Activated naive CD4-positive, alpha-beta T cell treated with anti-CD3 and anti-CD28 coated beads, Interleukin-2, amount 50 U/mL, for 72 hours (primary cell): Measurements from ENCODE around the gene SERINC2. TPM values are rescaled to one million over a fixed set of nuclear protein-coding genes. Genes with fewer than 3 reads are reported as not detected.

ENCODE experiments used
- ATAC-seq, 2 donors: fragments of 150-1000 bp; cut with Tn5 transposase; 2 replicates each; pipeline ENCODE4 v1.10.0; 2021; ENCODE audit warnings: mild to moderate bottlenecking in 2 of 2, moderate library complexity in 2 of 2
- DNase-seq, 2 donors: peaks; one replicate each; pipeline ENCODE4 v3.0.0; 2021 to 2022; ENCODE audit warnings: low spot score in 2 of 2
- H3K27ac Mint-ChIP-seq, 2 donors: one replicate each; pipeline ENCODE4 v1.8.0; 2022; ENCODE audit warnings: mild to moderate bottlenecking in 2 of 2, mixed read lengths in 2 of 2
- H3K36me3 Mint-ChIP-seq, 2 donors: one replicate each; pipeline ENCODE4 v1.8.0; 2022; ENCODE audit warnings: mixed read lengths in 2 of 2
- H3K9me3 Mint-ChIP-seq, 2 donors: one replicate each; pipeline ENCODE4 v1.8.0; 2022; ENCODE audit warnings: mixed read lengths in 2 of 2
- total RNA-seq, 2 donors: library from RNA; stranded (reverse); gene quantifications; one replicate each; pipeline ENCODE4 v1.2.3, GENCODE V29; 2022

SERINC2 gene
- total RNA-seq, 2 donors from 2014 or later, result 0.59 TPM; not detected in 1

DNA sequence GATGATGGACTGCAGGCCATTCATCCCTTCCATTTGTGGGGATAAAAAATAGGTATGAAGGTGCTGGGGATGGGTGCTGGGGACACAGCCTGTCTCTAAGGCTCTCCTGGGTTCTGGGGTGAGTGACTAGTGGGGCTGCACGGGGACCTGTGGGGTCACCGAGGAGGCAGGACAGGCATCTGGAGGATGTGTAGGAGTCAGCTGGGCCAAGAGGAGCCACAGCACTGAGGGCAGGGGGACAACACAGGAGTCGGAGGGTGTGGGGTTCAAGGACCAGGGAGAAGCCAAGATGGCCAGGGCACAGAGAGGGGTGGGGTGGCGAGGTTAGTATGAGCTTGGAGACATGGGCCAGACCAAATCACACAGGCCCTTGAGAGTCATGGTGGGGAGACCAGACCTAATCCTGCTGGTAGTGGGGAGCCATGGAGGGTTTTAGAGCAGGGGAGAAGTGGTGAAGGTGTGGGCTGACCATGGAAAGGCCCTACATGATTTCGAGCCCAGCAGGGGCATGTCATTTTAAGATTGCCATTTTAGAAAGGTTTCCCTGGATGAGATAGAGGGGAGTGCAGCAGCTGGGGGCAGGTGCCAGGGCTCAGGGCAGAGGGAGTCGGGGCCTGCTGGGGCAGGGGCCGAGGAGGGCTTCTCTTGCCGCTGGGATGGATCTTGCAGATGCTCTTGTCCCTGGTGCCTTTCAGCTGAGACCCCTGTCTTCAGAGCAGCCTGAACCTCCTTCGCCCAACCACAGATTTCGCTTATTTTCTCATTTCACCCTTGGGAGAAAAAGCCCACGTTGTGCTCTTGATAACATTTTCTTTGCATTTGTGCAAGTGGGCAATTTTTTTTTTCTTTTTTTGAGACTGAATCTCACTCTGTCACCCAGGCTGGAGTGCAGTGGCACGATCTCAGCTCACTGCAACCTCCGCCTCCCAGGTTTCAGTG, 22.7 kb downstream of the SERINC2 start:
- H3K36me3 Mint-ChIP-seq, result no peaks in the 10 kb centered on the region
- DNase-seq (peak in 1 of 2 donors; percentile 45), ATAC-seq (no peak)
- no peak overlapping the region for H3K27ac Mint-ChIP-seq
- no peaks in the 10 kb centered on the region for H3K9me3 Mint-ChIP-seq

DNA sequence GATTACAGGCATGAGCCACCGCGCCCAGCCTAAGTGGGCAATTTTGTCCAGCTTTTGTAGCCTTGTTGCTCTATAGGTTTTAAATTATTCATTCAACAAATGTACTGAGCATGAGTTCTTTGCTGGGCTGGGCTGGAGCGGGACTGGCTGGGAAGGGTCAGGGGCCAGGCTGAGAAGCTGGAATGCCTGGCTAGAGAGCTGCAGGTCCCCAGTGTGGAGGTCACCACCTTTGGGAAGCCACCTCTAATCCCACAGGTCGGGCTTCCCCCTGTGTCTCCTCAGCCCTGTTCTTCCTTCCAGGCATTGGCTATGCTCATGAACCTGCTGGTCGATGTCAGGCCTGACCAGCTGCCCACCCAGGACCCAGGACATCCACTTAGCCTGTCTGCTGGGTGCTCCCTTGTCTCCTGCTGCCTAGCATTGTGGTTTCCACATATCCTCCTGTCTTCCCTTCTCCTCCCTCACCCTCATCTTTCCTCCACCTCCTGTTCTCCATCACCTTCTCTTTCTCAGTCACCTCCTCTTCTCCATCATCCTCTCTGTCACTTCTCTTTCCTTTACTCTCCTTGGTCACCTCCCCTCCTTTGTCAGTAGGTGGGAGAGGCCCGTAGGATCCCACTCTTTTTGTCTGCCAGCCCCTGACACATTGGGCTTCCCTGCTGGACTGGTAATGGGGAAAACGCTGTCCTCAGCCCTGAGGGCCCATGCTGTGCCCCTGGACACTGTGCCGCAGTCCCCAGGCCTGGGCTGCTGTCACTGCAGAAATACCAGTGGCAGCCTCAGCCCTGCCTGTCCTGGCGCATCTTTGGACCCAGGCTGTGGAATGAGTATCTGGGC, 23.8 kb downstream of the SERINC2 start:
- no peak overlapping the region for H3K27ac Mint-ChIP-seq
- no peaks in the 10 kb centered on the region for H3K36me3 Mint-ChIP-seq
- ATAC-seq, result no peak
- no peaks in the 10 kb centered on the region for H3K9me3 Mint-ChIP-seq
- DNase-seq, result no peak

DNA sequence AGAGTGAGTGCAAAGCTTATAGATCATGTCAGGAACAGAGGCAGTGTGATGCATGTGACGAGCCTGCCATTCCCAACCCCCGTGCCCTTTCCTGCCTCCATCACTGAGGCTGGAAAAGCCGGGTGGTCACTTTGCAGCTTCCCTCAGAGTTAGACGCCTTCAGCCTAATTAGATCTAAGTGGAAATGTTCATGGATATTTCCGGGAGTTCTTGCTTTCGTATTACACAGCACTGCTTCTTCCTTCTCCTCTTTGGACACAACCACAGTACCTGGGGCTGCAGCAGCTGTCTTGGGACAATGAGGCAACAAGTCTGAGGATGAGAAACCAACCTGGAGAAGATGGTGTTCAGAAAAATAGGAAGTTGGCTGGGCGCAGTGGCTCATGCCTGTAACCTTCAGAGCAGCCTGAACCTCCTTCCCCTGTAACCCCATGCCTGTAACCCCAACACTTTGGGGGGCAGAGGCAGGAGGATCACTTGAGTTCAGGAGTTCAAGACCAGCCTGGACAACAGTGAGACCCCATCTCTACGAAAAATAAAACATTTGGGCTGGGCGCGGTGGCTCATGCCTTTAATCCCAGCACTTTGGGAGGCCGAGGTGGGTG, 24.5 kb downstream of the SERINC2 start:
- Mint-ChIP-seq H3K27ac (no peak overlapping the region), H3K36me3 (no peaks in the 10 kb centered on the region), H3K9me3 (no peaks in the 10 kb centered on the region)
- ATAC-seq, result no peak
- no peak for DNase-seq

DNA sequence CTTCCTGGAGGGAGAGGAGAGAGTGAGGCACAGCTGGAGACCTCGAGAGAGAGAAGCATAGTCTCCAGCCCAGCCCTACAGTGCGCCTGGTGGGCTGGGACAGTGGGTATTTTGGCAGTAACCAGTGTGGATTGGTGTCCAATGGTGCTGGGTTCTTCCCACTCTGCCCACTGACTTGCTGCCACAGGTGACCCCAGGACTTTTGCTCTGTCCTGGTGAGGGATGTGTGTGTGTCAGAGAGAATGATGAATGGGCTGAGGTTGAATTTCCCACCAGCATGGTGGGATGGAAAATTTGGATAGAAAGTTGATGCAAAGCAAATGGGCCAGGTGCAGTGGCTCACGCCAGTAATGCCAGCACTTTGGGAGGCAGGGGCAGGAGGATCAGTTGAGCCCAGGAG, 26.3 kb downstream of the SERINC2 start:
- DNase-seq (no peak), ATAC-seq (no peak)
- no peaks in the 10 kb centered on the region for H3K36me3 Mint-ChIP-seq
- no peaks in the 10 kb centered on the region for H3K9me3 Mint-ChIP-seq
- no peak overlapping the region for H3K27ac Mint-ChIP-seq

DNA sequence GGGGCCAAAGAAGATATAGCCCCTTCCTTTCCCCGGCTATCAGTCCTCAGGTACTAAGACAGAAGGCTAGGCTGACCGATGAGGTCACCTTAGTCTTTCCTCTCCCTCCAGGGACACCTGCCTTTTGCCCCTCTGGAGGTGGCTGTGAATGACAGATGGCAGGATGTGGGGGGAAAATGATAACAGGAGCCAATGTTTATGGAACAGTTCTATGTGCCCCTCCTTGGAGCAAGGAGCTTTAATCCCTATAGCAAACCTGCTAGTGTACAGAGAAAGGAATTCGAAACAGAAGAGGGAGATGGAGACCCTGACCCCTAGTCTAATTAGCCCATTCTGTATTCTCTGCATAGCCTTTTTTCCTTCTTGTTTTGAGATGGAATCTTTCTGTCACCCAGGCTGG, 28.1 kb downstream of the SERINC2 start:
- Mint-ChIP-seq H3K36me3 (no peaks in the 10 kb centered on the region), H3K9me3 (no peaks in the 10 kb centered on the region), H3K27ac (no peak overlapping the region)
- DNase-seq (no peak), ATAC-seq (no peak)

DNA sequence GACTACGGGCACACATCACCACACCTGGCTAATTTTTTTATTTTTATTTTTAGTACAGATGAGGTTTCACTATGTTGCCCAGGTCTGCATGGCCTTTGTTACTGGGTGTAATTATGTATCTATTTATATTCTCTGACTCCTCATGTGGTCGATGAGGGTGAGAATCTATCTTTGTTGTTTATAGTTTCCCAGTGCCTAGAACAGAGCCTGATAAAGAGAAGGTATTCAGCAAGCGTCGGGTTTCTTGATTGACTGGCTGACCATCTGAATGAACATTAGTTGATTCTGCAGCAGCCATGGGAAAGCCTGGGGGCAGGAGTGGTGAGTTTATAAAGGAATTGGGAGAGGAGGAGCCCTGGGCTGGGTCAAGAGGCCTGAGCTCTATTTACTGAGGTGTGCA, 28.5 kb downstream of the SERINC2 start:
- DNase-seq, result no peak
- Mint-ChIP-seq H3K9me3 (no peaks in the 10 kb centered on the region), H3K36me3 (no peaks in the 10 kb centered on the region), H3K27ac (peak overlapping the region in 1 of 2 donors; percentile 19)
- ATAC-seq, result no peak

DNA sequence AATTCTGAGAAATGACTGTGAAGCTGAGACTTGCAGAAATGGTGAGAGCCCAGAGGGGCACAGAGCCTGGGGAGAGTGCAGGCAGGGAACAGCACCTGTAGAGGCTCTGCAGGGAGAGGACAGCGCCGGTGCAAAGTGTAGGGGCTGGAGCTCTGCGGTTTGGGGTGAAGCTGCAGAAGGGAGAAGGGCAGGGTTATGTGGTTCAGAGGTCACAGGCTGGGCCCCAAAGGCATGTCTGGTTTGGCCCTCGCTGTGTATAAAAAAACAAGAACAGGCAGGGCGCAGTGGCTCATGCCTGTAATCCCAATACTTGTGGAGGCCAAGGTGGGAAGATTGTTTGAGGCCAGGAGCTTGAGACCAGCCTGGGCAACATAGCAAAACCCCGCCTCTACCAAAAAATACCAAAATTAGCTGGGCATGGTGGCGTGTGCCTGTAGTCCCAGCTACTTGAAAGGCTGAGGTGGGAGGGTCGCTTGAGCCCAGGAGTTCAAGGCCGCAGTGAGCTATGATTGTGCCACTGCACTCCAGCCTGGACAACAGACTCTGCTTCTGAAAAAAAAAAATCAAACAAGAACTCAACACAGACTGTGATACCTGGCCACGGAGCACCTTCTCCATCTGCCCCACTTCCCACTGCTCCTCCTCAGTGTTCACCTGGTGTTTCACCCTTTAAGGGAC, 29.1 kb downstream of the SERINC2 start:
- ATAC-seq, result no peak
- DNase-seq, result no peak
- Mint-ChIP-seq H3K27ac (peak overlapping the region in 1 of 2 donors; percentile 19), H3K9me3 (no peaks in the 10 kb centered on the region), H3K36me3 (no peaks in the 10 kb centered on the region)

DNA sequence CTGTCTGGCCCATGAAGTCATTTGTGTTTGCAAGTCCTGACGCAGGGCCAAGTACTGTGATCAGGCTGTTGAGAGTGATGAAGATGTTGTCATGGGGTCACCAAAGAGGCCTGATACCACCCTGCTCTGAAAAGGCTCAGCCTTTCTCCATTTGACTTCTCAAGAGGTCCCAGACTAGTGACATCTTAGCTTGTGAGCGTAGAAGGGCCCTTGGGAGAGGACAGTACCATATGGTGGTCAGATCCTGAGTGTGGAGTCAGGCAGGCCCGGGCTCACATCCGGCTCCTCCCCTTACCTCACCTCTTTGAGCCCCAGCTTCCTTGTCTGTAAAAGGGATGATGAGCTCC, 29.6 kb downstream of the SERINC2 start:
- no peak overlapping the region for H3K27ac Mint-ChIP-seq
- H3K36me3 Mint-ChIP-seq, result no peaks in the 10 kb centered on the region
- H3K9me3 Mint-ChIP-seq, result no peaks in the 10 kb centered on the region
- ATAC-seq (no peak), DNase-seq (no peak)

DNA sequence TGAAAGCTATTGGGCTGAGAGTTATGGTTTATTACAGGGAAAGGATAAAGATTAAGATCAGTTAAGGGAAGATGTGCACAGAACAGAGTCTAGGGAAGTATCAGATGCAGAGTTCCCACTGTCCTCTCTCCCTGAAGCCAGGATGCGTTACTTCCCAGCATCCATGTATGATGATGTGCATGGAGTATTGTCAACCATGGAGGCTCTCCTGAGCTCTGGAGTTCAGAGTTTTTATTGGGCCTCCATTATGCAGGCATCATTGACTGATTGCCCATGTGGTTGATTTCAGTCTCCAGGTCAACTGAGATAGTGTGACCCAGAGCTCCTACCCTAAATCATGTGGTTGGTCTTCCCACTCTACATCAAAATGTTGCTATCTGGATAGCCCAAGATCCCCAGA, 30.7 kb downstream of the SERINC2 start:
- Mint-ChIP-seq H3K9me3 (no peaks in the 10 kb centered on the region), H3K36me3 (no peaks in the 10 kb centered on the region), H3K27ac (no peak overlapping the region)
- DNase-seq, result no peak
- no peak for ATAC-seq

DNA sequence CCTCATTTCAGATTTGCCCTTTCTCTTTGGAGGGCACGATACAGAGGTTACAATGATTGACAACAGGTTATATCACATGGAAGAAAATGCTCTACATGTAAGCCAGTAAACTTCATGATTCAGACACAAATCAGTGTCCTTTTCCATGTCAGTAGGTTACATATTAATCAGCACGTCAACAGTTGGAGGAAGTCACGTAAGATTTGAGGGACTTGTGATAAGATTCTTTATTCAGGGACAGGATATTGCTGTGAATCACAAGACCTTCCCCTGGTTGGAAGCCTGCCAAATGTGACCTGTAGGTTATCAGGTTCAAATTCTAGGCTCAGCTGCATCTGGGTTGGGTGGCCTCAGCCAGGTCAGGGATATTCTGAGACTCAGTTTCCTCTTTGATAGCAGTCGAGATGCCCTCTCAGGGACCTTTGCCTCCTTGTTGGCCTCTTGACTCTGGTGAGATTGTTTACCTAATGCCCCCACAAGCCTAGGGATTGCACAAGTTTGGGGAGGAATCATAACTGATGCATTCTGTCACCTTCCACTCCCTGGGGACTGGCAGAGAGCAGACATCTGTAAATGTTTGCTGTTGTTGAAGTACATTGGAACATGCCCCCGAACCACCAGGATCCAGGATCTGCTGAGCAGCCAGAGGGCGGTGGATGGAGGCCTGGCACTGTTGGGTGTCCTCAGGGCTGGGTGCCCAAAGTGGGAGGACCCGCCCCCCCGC, 31.9 kb downstream of the SERINC2 start:
- H3K9me3 Mint-ChIP-seq, result no peaks in the 10 kb centered on the region
- no peak overlapping the region for H3K27ac Mint-ChIP-seq
- DNase-seq, result no peak
- no peak for ATAC-seq
- H3K36me3 Mint-ChIP-seq, result no peaks in the 10 kb centered on the region

DNA sequence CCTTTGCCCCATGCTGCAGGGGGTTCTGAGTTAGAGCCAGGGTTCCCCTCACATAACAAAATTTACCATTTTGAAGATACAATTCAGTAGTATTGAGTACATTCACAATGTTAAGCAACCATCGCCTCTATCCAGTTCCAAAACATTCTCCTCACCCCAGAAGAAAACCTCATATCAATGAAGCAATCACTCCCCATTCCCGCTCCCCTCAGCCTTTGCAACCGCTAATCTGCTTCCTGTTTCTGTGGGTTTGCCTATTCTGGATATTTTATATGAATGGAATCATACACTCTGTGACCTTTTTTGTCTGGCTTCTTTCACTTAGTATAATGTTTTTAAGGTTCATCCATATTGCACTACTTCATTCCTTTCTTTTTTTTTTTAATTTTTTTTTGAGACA, 32.9 kb downstream of the SERINC2 start:
- no peak for ATAC-seq
- H3K36me3 Mint-ChIP-seq, result no peaks in the 10 kb centered on the region
- DNase-seq, result no peak
- no peaks in the 10 kb centered on the region for H3K9me3 Mint-ChIP-seq
- no peak overlapping the region for H3K27ac Mint-ChIP-seq

DNA sequence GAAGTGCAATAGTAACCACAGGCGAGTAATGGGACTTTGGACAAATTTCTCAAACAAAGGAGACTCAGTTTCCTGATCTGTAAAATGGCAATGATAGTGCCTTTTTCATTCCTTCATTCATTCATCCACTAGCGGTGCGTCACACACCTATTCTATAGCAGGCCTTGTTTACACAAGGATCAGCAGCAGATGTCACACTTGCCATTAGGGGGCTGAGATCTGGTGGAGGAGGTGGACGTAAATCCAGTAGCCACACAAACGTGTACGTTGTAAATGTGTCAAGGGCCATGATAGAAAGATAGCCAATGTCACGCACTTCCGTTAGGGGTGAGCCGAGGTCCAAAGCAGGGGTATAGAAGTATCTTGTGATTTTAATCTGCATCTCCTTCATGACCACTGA, 34.2 kb downstream of the SERINC2 start:
- DNase-seq, result no peak
- Mint-ChIP-seq H3K27ac (no peak overlapping the region), H3K9me3 (no peaks in the 10 kb centered on the region), H3K36me3 (peaks cover 0 to under 1% of the 10 kb centered on the region in 2 donors)
- no peak for ATAC-seq

DNA sequence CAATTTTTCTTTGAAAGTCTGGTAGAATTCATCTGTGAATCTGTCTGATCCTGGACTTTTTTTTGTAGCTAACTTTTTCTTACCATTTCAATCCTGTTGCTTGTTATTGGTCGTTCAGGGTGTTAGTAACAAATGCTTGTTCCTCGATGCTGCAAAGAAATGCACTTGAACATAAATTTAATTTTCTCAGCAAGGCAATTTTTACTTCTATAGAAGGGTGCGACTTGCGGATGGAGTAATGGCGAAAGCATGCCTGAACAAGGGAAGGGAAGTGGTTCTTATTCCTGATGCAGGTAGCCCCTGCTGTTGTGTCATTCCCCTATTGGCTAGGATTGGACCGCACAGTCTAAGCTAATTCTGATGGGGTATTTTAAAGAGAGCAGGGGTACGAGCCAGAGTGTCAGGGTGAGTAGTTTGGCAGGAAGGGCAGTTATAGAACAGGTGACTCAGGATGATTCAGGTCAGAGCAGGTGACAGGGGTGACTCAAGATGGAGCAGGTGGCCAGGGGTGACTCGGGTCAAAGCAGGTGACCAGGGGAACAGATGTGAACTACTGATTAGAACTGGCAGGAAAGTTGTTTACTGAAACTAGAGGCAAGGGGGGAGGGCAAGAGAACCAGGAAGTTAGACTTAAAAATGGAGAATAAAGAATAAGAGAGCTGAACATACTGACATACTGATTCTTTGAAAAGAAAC, 40.5 kb downstream of the SERINC2 start:
- DNase-seq, result no peak
- peaks cover 18 to 33% of the 10 kb centered on the region in 2 donors for H3K36me3 Mint-ChIP-seq
- H3K9me3 Mint-ChIP-seq, result peaks cover 23 to 35% of the 10 kb centered on the region in 2 donors
- no peak overlapping the region for H3K27ac Mint-ChIP-seq
- ATAC-seq, result no peak

DNA sequence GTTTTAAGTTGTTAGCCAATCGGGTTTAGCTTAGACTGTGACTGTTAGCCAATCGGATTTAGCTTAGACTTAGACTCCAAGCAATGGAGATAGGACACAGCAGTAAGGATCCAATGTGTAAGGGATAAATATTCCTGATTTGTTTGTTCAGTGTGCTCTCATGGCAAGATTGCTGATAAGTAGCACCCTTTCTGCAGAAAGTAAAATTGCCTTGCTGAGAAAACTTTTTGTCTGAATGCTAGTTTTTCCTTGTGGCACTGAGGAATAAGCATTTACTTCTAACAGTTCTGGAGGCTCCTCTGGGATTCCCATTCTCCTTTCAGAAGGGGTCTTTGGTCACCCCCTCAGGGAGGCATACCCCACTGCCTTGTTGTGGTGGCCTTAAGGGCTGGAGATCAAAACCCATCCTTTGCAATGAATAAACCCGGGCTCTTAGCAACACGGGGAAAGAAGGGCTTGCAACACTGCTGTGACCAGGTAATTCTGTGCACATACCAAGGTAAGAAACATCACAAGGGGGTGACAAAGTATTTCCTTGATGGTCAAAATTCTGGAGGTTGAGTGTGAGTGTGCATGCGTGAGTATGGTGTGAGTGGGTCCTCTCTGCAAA, 45.4 kb downstream of the SERINC2 start:
- peaks cover 15 to 43% of the 10 kb centered on the region in 2 donors for H3K9me3 Mint-ChIP-seq
- H3K27ac Mint-ChIP-seq, result no peak overlapping the region
- DNase-seq (no peak), ATAC-seq (no peak)
- peaks cover 29 to 46% of the 10 kb centered on the region in 2 donors for H3K36me3 Mint-ChIP-seq

DNA sequence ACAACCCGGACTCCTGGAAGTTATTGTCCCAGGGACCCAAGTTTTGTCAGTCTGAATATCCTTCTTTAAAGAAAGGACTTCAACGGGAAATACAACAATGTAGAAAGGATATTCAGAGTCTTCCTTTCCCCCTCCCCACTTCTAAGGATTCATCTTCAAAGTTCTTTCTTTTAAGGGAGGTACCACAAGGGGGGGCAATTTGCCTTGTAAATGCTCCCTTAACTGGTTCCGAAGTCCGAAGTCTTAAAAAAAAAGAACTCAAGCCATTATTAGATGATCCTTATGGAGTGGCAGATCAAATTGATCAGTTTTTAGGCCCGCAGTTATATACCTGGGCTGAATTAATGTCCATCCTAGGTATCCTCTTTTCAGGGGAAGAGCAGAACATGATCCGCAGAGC, 47.0 kb downstream of the SERINC2 start:
- Mint-ChIP-seq H3K36me3 (peaks cover 29 to 40% of the 10 kb centered on the region in 2 donors), H3K27ac (no peak overlapping the region), H3K9me3 (peaks cover 11 to 38% of the 10 kb centered on the region in 2 donors)
- ATAC-seq, result no peak
- DNase-seq, result no peak
